K562 (cell line): ENCODE data around the gene HDAC3. TPM values are rescaled to one million over a fixed set of nuclear protein-coding genes. Genes with fewer than 3 reads are reported as not detected.

Experiments used
- BACH1 ChIP-seq: fragments of 200-800 bp; sonication (Bioruptor generic); IDR thresholded peaks from 2 replicates; pipeline ENCODE4 v1.6.1; 2016; ENCODE audit warnings: missing genetic modification characterization, missing compliant biosample characterization
- BRD4 ChIP-seq: fragments of 200-600 bp; sonication (generic); IDR thresholded peaks from 2 replicates; pipeline ENCODE4 v1.6.1; 2017; ENCODE audit warnings: inconsistent platforms
- CTCFL ChIP-seq: IDR thresholded peaks from 2 replicates; pipeline ENCODE4 v1.6.1; 2011; ENCODE audit warnings: borderline replicate concordance, low read depth, mild to moderate bottlenecking, moderate library complexity, low read length; ENCODE audit not compliant: insufficient read depth, poor library complexity, severe bottlenecking
- E2F6 ChIP-seq, 2 experiments: IDR thresholded peaks; 2 replicates each; pipeline ENCODE4 v1.6.1; 2011; ENCODE audit warnings: borderline replicate concordance in 1 of 2, control low read depth in 1 of 2, low read depth in 1 of 2, low read length in 1 of 2, mild to moderate bottlenecking in 1 of 2, mixed read lengths in 1 of 2, moderate library complexity in 1 of 2; ENCODE audit not compliant: insufficient read depth in 1 of 2, insufficient read length in 1 of 2, poor library complexity in 1 of 2, severe bottlenecking in 1 of 2; ENCODE audit errors: extremely low read depth in 1 of 2
- ETV5 ChIP-seq: sonication (generic); formaldehyde crosslinking; IDR thresholded peaks from 2 replicates; pipeline ENCODE4 v1.4.0; 2020; ENCODE audit warnings: low read depth, mild to moderate bottlenecking, missing genetic modification reagents
- FOXK2 ChIP-seq, 2 experiments: fragments of 450-650 bp; IDR thresholded peaks in 1 of 2; conservative IDR thresholded peaks in 1 of 2; 2 replicates each; pipeline ENCODE4 v1.6.1; 2016; ENCODE audit warnings: low read depth in 2 of 2, mild to moderate bottlenecking in 1 of 2
- GABPB1 ChIP-seq: sonication (generic); formaldehyde crosslinking; IDR thresholded peaks from 2 replicates; pipeline ENCODE4 v1.8.0; 2022; ENCODE audit warnings: mild to moderate bottlenecking, missing genetic modification reagents
- GTF2F1 ChIP-seq: IDR thresholded peaks from 2 replicates; pipeline ENCODE4 v1.6.1; 2011; ENCODE audit warnings: low read depth, low read length, improper control_type of control experiment
- HLTF ChIP-seq: fragments of 450-650 bp; IDR thresholded peaks from 2 replicates; pipeline ENCODE4 v1.6.1; 2016
- JUN ChIP-seq, 2 experiments: sonication (generic) in 1 of 2; formaldehyde crosslinking in 1 of 2; IDR thresholded peaks; 2 replicates each; pipeline versions ENCODE4 v1.6.1 to v1.8.0; 2012 to 2022; ENCODE audit warnings: borderline replicate concordance in 2 of 2, mild to moderate bottlenecking in 2 of 2, improper control_type of control experiment in 1 of 2, low read depth in 1 of 2, low read length in 1 of 2, missing genetic modification reagents in 1 of 2
- JUND ChIP-seq, 2 experiments: IDR thresholded peaks; 2 replicates in 1 of 2; 3 replicates in 1 of 2; pipeline ENCODE4 v1.6.1; 2011; ENCODE audit warnings: borderline replicate concordance in 2 of 2, low read depth in 2 of 2, low read length in 2 of 2, improper control_type of control experiment in 1 of 2, missing biosample characterization in 1 of 2, missing genetic modification characterization in 1 of 2, missing genetic modification reagents in 1 of 2
- KAT8 ChIP-seq: fragments of 450-650 bp; IDR thresholded peaks from 2 replicates; pipeline ENCODE4 v1.6.1; 2016; ENCODE audit warnings: low read depth, mild to moderate bottlenecking
- MAFF ChIP-seq: IDR thresholded peaks from 2 replicates; pipeline ENCODE4 v1.6.1; 2012; ENCODE audit warnings: low read length, improper control_type of control experiment
- MTA3 ChIP-seq: fragments of 450-650 bp; formaldehyde crosslinking; IDR thresholded peaks from 2 replicates; pipeline ENCODE4 v1.6.1; 2017; ENCODE audit warnings: mild to moderate bottlenecking, borderline replicate concordance
- NCOA6 ChIP-seq: fragments of 450-650 bp; IDR thresholded peaks from 2 replicates; pipeline ENCODE4 v1.6.1; 2017; ENCODE audit warnings: mild to moderate bottlenecking
- NFE2 ChIP-seq: IDR thresholded peaks from 2 replicates; pipeline ENCODE4 v1.6.1; 2014; ENCODE audit warnings: antibody characterized with exemption, low read depth
- PHF21A ChIP-seq: fragments of 450-650 bp; IDR thresholded peaks from 2 replicates; pipeline ENCODE4 v1.6.1; 2017; ENCODE audit warnings: low read depth, borderline replicate concordance
- POLR2G ChIP-seq: fragments of 200-400 bp; formaldehyde crosslinking; IDR thresholded peaks from 2 replicates; pipeline ENCODE4 v1.6.1; 2017; ENCODE audit warnings: low read depth, mild to moderate bottlenecking, antibody characterized with exemption, low read length, moderate library complexity
- SMAD1 ChIP-seq: fragments of 150-350 bp; IDR thresholded peaks from 2 replicates; pipeline ENCODE4 v1.6.1; 2014; ENCODE audit warnings: low read length, low read depth; ENCODE audit not compliant: partially characterized antibody
- SMARCA4 ChIP-seq: fragments of 450-650 bp; IDR thresholded peaks from 2 replicates; pipeline ENCODE4 v1.6.1; 2016
- SMARCB1 ChIP-seq: IDR thresholded peaks from 2 replicates; pipeline ENCODE4 v1.6.1; 2011; ENCODE audit warnings: improper control_type of control experiment, low read depth; ENCODE audit not compliant: insufficient read length
- TEAD1 ChIP-seq, 2 experiments: fragments of 450-650 bp in 1 of 2; sonication (generic) in 1 of 2; formaldehyde crosslinking; IDR thresholded peaks; 2 replicates each; pipeline versions ENCODE4 v1.4.0 to v1.8.0; 2020 to 2022; ENCODE audit warnings: mild to moderate bottlenecking in 2 of 2, missing genetic modification reagents in 1 of 2
- THRAP3 ChIP-seq: fragments of 450-650 bp; IDR thresholded peaks from 2 replicates; pipeline ENCODE4 v1.6.1; 2016; ENCODE audit warnings: mild to moderate bottlenecking, inconsistent platforms, borderline replicate concordance
- ZBTB7A ChIP-seq: IDR thresholded peaks from 2 replicates; pipeline ENCODE4 v1.6.1; 2011; ENCODE audit warnings: low read depth, mild to moderate bottlenecking, low read length, moderate library complexity, borderline replicate concordance; ENCODE audit not compliant: control insufficient read depth
- ZNF444 ChIP-seq: fragments of 250-450 bp; sonication (Bioruptor Pico); IDR thresholded peaks from 2 replicates; pipeline ENCODE4 v1.4.0; 2020; ENCODE audit warnings: mild to moderate bottlenecking, moderate library complexity
- ZNF583 ChIP-seq: fragments of 250-450 bp; sonication (Bioruptor Pico); IDR thresholded peaks from 2 replicates; pipeline ENCODE4 v1.4.0; 2020
- ZNF830 ChIP-seq: fragments of 250-450 bp; sonication (Bioruptor Pico); IDR thresholded peaks from 2 replicates; pipeline ENCODE4 v1.5.0; 2021; ENCODE audit warnings: mild to moderate bottlenecking
- polyA plus RNA-seq, 8 experiments: library from polyadenylated mRNA; depleted of rRNA in 4 of 8; stranded (reverse) in 5 of 8; unstranded in 3 of 8; fragments of >200 nt; fragmentation: Nextera tagmentation in 2 of 8; fragmentation: Illumina TruSeq in 1 of 8; extraction: Ambion mirVana in 2 of 8; extraction: Trizol in 1 of 8; gene quantifications; 2 replicates each; pipeline versions ENCODE4 v1.2.1 to v1.2.3, GENCODE V29; 2011 to 2014; ENCODE audit warnings: inconsistent platforms in 1 of 8, missing spikeins in 1 of 8
- total RNA-seq, 7 experiments: library from RNA; depleted of rRNA in 6 of 7; stranded (reverse); fragments of >200 nt in 6 of 7; fragmentation: Illumina TruSeq in 2 of 7; extraction: Trizol in 2 of 7; gene quantifications; 2 replicates each; pipeline versions ENCODE4 v1.2.1 to v1.2.3, GENCODE V29; 2011 to 2021; ENCODE audit warnings: low replicate concordance in 1 of 7

Gene HDAC3
- total and polyA plus RNA-seq, 9 of the 15 experiments (the other 6 are each of a cell fraction or from before 2014, with no cell fraction given), result 89.7 to 191 (median 119) TPM

DNA sequence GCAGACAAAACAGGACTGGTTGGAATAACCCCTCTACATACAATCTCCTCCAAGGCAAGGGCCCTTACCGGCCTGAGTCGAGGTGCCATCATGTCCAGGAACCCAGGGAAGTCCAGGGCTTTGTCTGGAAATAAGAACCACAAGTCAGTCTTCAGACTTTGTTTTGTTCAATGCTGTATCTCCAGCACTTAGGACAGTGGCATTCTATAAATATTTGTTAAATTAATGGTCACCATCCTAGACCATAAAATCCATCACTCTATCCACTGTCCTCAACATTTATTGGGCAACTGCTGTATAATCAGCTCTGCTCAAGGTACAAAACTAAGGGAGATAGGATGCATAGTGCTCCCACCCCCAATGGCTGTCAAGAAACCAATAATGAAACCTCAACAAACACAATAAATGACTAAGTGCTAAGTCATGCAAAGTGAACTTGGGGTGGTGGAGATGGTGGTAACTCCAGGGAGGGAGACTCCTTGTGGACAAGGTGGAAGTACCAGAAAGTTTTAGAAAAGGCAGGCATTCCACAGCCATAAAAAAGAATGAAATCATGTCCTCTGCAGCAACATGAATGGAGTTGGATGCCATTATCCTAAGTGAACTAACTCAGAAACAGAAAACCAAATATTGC, 5.1 kb upstream of the HDAC3 start (continued):
- TF ChIP-seq SMARCA4 (peak; percentile 54; the same call in 1 of the 2 replicates), GTF2F1 (no peak), FOXK2 (conservative IDR thresholded peaks at IDR 0.05 in 1 of 2, IDR thresholded peaks at IDR 0.05 in 1 of 2; ENCODE audit: low read depth in 2 of 2) (peak in 1 of 2 experiments; percentile 46; a peak in 1 of 4 replicates), SMARCB1 (no peak), KAT8 (no peak), HLTF (no peak), ZNF583 (CRISPR knock-in tag) (no peak), SMAD1 (no peak), CTCFL (peak; percentile 46), MTA3 (no peak), ZNF830 (CRISPR knock-in tag) (no peak), ETV5 (CRISPR knock-in tag) (no peak), ZBTB7A (no peak), ZNF444 (CRISPR knock-in tag) (no peak), BRD4 (no peak), MAFF (peak; percentile 82), PHF21A (no peak), JUN (IDR thresholded peaks at IDR 0.05; ENCODE audit: borderline replicate concordance, low read depth, low read length) (no peak), JUN (CRISPR knock-in tag; IDR thresholded peaks at IDR 0.05; ENCODE audit: borderline replicate concordance) (no peak), BACH1 (peak; percentile 83), NFE2 (peak; percentile 94), JUND (IDR thresholded peaks at IDR 0.05; ENCODE audit: borderline replicate concordance, low read depth, low read length) (peak; percentile 70; the same call in 1 of the 2 replicates), JUND (tag; IDR thresholded peaks at IDR 0.05; ENCODE audit: borderline replicate concordance, low read depth, low read length) (peak; percentile 50; the same call in 1 of the 3 replicates), TEAD1 (CRISPR knock-in tag; IDR thresholded peaks at IDR 0.05) (peak in 1 of 2 experiments; percentile 21; a peak in 1 of 4 replicates), E2F6 (IDR thresholded peaks at IDR 0.05; ENCODE audit: borderline replicate concordance in 1 of 2, extremely low read depth in 1 of 2, insufficient read depth in 1 of 2, insufficient read length in 1 of 2, low read depth in 1 of 2, low read length in 1 of 2, poor library complexity in 1 of 2, severe bottlenecking in 1 of 2) (no peak), GABPB1 (CRISPR knock-in tag) (no peak), NCOA6 (no peak), POLR2G (no peak), THRAP3 (no peak)
